G401.6 (cell line): ENCODE measurements around the gene ST6GAL1.

ENCODE experiments used
- FAIRE-seq: peaks from 2 replicates; lab custom pipeline; 2012; peaks lifted over from hg19 to GRCh38; lab: Jason Lieb, UNC

The ST6GAL1 gene

GRCh38 chr3:186917512-186918312 is 12.6 kb upstream of the ST6GAL1 start:
- FAIRE-seq = no peak

GRCh38 chr3:186920301-186920700 is 10.0 kb upstream of the ST6GAL1 start:
- FAIRE-seq = no peak

GRCh38 chr3:186920796-186921195 is 9.5 kb upstream of the ST6GAL1 start:
- FAIRE-seq = no peak

- no peak for FAIRE-seq
Observed at GRCh38 chr3:186921578-186921977, 8.7 kb upstream of the ST6GAL1 start.

- no peak for FAIRE-seq
Observed at GRCh38 chr3:186922224-186922623, 8.1 kb upstream of the ST6GAL1 start.

- no peak for FAIRE-seq
Observed at GRCh38 chr3:186922790-186923189, 7.5 kb upstream of the ST6GAL1 start.

GRCh38 chr3:186923241-186923640 is 7.1 kb upstream of the ST6GAL1 start:
- FAIRE-seq = no peak

- no peak for FAIRE-seq
Observed at GRCh38 chr3:186925826-186926225, 4.5 kb upstream of the ST6GAL1 start.

GRCh38 chr3:186929186-186929585 is 1.1 kb upstream of the ST6GAL1 start:
- FAIRE-seq = no peak

- FAIRE-seq = no peak
Observed at GRCh38 chr3:186929685-186930084, 641 bp upstream of the ST6GAL1 start.

- FAIRE-seq = no peak
Observed at GRCh38 chr3:186930641-186931531, 560 bp downstream of the ST6GAL1 start.

- FAIRE-seq = no peak
Observed at GRCh38 chr3:186931532-186932280, 1.4 kb downstream of the ST6GAL1 start.

GRCh38 chr3:186932281-186933181 is 2.2 kb downstream of the ST6GAL1 start:
- no peak for FAIRE-seq

- FAIRE-seq = no peak
Observed at GRCh38 chr3:186933816-186934215, 3.5 kb downstream of the ST6GAL1 start.

- FAIRE-seq = no peak
Observed at GRCh38 chr3:186935133-186935532, 4.8 kb downstream of the ST6GAL1 start.

GRCh38 chr3:186937017-186937875 is 6.9 kb downstream of the ST6GAL1 start:
- FAIRE-seq = no peak

GRCh38 chr3:186938716-186939115 is 8.4 kb downstream of the ST6GAL1 start:
- FAIRE-seq = no peak

GRCh38 chr3:186939536-186939935 is 9.2 kb downstream of the ST6GAL1 start:
- no peak for FAIRE-seq

GRCh38 chr3:186940967-186941366 is 10.6 kb downstream of the ST6GAL1 start:
- FAIRE-seq = no peak

- no peak for FAIRE-seq
Observed at GRCh38 chr3:186942168-186942567, 11.8 kb downstream of the ST6GAL1 start.
